ENCODE results near the gene BRD9.

DNA sequence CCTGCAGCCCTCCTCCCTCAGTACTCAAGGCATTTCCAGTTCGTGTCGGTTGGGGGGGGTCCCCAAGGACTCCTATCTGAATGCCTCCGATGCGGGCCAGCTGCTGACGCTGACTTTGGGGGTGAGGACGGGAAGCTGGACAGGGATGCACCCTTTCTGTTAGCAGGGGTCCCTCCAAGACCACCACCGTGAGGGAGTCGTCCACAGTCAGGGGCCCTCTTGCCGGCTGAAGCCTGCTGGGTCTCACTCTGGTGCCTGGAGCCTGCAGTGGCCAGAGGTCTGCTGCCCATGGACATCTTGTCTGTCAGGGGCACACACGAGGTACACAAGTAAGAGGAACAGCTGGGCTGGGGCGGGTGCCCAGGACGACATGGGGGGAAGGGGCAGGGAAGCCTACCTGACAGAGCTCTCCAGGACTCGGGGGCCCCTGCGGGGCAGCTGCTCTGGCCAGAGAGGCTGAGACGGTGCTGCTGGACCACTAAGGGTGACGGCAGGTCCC lies 32.8 kb downstream of the BRD9 start:
- TF ChIP-seq POLR2A (IDR thresholded peaks at IDR 0.05; ENCODE audit: low read depth, low read length) (no peak), MYC (IDR thresholded peaks at IDR 0.05; ENCODE audit: low read depth, low read length) (no peak), POLR2AphosphoS5 (IDR thresholded peaks at IDR 0.05; ENCODE audit: insufficient read depth, low read depth, low read length) (no peak)

Data from endothelial cell of umbilical vein (primary cell).